Measurements from ENCODE around the gene SNRNP35.
"Not testable (repeated sequence)": the region's sequence is repeated elsewhere in the genome, so short reads cannot be mapped to it uniquely, and the experiment has no call there.

SNRNP35 gene

DNA sequence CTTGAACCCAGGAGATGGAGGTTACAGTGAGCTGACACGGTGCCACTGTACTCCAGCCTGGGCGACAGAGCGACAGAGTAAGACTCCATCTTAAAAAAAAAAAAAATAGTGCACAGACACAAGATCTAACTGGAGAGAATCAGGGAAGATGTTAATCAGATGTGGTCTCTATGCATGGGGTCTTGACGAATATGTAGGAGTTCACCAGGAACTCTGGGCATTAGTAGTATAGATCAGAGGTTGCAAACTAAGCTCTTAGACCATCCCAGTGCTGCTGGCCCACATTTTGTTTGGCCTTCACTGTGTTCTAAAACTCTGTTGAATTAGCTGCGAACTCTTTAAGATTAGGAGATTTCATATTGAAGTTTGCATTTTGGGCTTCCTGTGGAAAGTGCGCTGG lies 31.6 kb downstream of the SNRNP35 start:
- DNase-seq (ENCODE audit: low read depth), result no peak

DNA sequence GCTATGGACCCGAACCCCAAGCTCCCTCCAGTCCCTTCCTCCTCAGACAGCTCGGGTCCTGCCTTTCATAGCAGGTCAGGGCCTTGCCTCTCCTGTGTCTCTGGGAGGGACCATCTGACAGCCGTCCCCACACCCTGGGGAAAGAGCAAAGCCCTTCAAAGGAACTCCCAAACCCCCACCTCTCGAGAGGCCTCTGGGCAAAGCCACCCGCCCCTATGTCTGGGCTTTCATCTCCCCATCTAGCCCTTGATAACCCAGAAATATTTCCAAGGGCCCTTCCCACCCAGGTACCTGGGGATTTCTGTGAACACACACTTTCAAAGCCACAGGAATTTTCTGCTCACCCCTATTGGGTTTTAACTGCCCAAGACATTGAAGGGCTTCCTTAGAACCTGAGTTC lies 32.1 kb downstream of the SNRNP35 start:
- no peak for DNase-seq (ENCODE audit: low read depth)

DNA sequence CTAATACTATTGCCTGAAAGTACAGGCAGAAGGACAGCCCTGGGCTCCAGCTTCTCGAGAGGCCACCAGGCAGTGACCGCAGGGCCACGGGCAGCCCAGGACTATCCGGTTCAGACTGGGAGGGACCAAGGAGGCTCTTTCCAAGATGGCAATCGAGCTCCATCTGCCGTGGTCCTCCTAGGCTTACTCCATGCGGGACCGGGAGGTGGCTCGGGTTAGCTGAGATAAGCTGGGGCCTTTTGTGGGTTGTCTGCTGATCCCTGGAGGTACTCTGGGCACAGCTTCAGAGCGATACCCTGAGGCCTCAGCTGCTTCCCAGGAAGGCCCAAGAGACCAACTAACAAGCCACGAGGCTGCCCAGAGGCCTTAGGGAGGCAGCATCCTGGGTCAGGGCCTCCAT lies 33.1 kb downstream of the SNRNP35 start:
- DNase-seq (ENCODE audit: low read depth), result no peak

DNA sequence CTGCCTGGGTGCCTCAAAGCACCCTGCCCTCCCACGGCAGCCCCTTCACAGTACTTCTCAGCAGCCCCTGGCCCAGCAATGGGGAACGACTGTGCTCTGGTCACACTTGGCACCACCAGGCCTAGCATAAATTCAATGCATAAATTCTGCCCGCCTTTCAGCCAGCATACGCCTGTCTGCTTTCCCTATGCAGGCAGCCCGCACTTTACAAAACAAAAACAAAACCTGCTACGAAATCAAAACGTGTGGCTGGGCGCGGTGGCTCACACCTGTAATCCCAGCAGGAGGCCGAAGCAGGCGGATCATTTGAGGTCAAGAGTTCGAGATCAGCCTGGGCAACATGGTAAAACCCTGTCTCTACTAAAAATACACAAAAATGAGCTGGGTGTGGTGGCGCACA lies 33.5 kb downstream of the SNRNP35 start:
- no peak for DNase-seq (ENCODE audit: low read depth)

DNA sequence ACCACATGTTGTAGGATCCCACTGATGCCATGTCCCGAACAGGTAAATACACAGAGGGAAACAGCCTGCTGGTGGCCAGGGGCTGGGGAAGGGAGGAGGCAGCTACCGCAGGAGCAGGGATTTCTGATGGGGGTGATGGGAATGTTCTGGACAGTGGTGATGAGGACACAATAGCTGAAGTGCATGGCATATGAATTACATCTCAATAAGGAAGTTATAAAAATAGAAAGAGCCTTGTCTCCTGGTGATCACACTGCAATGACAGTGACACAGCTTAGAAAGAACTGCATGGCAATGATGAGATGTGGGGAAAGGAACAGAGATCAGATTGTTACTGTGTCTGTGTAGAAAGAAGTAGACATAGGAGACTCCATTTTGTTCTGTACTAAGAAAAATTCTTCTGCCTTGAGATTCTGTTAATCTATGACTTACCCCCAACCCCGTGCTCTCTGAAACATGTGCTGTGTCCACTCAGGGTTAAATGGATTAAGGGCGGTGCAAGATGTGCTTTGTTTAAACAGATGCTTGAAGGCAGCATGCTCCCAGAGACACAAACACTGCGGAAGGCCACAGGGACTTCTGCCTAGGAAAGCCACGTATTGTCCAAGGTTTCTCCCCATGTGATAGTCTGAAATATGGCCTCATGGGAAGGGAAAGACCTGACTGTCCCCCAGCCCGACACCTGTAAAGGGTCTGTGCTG lies 34.5 kb downstream of the SNRNP35 start:
- DNase-seq (ENCODE audit: low read depth), result not testable (repeated sequence)

DNA sequence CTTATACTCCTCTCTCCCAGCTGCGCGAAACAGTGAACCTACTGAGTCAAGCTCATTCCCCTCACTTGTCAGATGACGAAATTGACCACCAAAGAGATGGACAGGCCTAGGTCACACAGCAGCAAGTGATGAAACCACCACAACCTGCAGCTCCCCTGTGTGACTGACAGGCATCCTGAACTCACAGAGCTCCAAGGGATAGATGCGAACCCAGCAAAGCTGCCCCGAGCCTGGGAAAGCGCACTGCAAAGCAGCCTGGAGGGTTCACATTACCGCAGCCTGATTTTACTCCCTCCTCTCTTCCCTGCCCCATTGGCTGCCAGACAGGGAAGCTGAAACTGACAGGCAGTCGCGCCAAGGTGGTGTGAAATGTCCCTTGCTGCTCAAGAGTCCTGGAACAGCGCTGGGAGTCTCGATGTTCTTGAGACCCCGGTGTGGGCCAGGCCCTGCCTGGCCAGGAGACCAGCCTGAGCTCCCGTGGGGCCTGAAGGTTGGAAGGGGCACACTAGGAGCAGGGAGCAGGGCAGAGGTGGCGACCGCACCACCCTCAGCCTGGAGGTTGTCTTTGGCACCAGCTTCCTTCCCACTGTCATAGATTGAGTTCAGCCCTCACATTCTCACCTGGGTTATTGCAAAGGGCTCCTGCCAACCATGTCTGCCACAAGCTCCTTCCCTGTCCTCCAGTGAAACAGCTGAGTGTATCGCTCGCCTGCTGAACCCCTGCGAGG lies 36.3 kb downstream of the SNRNP35 start:
- DNase-seq (ENCODE audit: low read depth), result no peak

DNA sequence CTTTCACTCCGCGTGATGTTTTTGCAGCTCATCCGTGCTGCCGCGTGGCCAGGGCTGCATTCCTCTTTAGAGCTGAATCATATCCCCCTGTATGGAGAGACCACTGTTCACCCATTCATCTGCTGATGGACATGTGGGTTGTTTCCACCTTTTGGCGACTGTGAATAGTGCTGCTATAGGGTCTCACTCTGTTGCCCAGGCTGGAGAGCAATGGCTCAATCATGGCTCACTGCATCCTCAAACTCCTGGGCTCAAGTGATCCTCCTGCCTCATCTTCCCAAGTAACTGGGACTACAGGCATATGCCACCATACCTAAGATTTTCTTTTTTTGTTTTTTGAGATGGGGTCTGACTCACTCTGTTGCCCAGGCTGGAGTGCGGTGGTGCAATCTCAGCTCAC lies 39.1 kb downstream of the SNRNP35 start:
- no peak for DNase-seq (ENCODE audit: low read depth)

DNA sequence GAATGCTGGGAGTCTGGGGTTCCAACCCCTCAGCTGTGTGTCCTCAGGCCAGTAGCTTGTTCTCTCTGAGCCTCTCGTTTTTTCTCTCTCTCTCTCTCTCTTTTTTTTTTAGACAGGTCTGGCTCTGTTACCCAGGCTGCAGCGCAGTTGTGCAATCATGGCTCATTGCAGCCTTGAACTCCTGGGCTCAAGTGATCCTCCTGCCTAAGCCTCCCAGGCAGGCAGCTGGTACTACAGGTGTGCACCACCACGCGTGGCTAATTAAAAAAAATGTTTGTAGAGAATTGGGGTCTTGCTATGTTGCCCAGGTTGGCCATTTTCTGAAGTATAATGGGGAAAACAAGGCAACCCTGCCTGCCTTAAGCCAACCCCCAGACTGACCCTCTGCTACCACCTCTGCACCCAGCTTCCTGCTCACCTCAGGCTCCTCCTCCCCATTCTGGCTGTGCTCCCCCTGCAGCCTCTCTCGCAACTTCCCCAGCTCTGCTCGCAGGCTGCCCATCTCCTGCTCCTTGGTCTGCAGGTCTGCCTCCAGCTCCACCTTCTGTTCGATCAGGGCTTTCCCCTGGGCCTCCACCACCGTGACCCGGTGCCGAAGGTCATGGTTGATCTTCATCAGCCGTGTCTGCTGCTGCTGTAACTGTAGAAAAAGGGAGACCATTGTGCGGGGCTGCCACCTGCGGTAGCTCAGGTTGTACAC lies 40.3 kb downstream of the SNRNP35 start:
- no peak for DNase-seq (ENCODE audit: low read depth)

DNA sequence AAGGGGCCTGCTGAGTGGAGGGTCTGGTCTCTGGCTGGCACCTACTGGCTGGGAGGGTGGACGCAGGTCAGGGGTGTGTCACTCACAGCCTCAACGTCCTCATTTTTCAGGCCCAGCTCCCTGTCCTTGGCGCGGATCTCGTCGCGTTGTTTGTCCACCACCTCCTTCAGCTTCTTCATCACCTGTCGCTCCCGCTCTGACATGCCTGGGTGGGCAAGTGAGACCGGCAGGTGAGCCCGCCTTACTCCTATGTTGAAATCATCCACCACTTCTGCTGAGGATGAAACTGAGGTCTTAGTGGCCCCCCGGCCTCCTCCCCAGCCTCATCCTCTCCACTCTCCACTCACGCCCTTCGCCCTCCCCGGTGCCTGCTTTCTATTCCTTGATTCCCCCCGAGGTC lies 41.4 kb downstream of the SNRNP35 start:
- no peak for DNase-seq (ENCODE audit: low read depth)

DNA sequence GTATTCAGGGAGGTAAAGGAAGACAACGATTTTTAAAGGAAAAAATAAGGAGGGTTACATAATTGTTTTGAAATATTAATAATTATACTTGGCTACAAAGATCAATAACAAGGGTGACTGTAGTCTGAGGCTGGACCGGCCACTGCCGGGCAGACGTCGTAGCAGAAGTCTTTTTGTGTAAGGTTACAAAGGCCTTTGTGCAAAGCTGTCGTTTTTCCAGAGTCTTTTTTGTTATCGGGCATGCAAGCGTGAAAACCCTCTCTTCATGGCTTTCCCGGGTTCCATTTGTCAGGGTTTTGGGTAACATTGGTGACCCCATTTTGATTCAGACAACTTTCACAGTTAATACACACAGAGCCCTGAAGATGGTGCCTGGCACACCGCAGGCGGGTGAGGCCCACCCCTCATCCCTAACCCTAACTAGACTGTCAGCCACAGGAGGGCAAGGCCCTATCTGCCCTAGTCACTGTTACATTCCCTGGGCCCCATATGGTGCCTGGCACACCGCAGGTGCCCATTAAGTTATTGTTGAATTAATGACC lies 44.3 kb downstream of the SNRNP35 start:
- no peak for DNase-seq (ENCODE audit: low read depth)

DNA sequence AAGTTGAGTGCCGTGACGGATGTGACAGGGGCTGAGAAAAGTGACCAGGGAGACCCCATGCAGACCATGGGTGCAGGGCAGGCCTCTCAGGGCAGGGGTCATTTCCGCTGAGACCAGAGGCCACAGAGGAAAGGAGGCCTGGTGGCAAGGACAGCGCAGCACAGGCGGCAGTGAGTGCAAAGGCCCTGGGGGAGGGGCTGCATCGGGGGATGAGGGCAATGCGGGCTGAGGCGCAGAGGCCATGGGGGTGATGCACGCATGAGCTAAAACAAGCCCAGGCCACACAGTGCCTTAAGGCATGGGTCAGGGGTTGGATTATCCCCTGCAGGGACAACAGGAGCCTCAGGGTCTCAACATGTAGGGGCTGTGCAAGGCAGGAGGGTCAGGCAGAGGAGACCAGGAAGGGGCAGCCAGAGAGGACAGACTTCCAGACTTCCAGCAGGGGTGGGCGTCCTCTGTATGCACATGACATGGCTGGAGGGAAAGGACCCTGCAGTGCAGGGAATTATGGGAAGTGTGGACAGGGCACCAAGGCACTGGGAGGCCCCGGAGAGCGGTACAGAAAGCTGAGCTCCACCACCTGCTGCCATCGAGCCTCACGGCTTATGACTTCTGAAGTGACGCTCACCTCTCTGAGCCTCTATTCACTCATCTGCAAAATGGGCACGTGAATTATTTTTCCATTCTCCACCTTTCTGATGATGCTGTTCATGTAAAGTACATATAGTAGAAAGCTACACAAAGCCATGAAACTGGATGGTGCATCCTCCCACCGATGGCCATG lies 48.3 kb downstream of the SNRNP35 start:
- DNase-seq (ENCODE audit: low read depth), result no peak

DNA sequence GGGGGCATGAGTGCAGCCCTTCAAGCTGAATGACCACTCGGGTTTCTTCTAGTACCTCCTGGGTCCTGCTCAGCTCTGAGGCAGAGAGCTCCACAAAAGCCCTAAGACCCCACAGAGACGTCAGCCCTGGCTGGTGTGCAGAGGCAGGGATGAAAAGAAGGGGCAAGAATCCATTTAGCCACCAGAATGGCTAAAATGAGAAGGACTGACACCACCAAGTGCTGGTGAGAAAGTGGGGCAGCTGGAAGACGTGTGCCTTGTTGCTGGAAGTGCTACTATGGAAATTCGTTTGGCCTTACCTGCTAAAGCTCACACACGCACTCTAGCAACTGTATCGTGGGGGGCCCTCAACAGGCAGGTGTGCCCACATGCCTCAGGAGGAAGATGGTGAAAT lies 48.9 kb downstream of the SNRNP35 start:
- no peak for DNase-seq (ENCODE audit: low read depth)

DNA sequence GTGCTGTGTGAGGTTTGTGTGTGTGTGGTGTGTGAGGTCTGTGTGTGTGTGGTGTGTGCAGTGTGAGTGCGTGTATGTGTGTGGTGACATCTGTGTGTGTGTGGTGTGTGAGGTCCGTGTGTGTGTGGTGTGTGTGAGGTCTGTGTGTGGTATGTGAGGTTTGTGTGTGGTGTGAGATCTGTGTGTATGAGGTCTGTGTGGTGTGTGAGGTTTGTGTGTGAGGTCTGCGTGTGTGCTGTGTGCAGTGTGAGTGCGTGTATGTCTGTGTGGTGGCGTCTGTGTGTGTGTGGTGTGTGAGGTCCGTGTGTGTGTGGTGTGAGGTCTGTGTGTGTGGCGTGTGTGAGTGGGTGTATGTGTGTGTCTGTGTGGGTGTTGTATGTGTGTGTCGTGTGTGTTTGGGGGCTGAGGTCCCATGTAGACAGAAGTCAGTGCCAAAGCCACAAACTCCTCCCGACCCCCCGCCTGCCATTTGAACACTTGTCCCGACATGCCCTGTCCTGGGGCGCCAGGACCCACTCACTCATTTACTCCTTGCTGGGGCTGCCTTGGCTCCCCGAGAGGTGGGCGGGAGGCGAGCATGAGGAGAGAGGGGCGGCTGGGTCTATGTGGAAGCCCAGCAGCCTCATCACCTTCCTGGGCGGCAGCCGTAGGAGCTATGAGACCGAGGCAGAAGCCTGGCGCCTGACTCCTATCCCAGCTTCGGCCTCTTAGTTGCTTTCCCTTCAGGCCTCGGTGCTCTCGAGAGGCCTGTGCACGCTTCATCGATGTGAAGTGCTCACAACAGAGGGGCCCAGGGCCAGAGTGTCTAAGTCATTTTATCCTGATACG lies 55.1 kb downstream of the SNRNP35 start:
- DNase-seq (ENCODE audit: low read depth), result no peak

DNA sequence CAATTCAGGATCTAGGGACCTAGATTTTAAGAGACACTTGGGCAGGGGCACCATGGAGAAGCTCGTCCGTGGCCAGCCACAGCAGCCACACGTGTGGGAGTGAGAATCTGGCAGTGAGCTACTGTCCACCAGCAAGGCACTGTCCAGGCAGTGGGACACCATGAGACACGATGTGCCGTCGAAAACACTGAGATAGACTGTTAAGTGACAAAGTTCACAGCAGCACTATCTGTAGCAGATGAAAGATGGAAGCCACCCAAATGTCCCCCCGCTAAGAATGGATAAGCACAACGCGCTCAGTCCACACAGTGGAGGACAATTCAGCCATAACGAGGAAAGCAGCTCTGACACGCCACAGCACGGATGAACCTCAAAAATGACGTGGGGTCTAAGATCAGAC lies 55.9 kb downstream of the SNRNP35 start:
- no peak for DNase-seq (ENCODE audit: low read depth)

DNA sequence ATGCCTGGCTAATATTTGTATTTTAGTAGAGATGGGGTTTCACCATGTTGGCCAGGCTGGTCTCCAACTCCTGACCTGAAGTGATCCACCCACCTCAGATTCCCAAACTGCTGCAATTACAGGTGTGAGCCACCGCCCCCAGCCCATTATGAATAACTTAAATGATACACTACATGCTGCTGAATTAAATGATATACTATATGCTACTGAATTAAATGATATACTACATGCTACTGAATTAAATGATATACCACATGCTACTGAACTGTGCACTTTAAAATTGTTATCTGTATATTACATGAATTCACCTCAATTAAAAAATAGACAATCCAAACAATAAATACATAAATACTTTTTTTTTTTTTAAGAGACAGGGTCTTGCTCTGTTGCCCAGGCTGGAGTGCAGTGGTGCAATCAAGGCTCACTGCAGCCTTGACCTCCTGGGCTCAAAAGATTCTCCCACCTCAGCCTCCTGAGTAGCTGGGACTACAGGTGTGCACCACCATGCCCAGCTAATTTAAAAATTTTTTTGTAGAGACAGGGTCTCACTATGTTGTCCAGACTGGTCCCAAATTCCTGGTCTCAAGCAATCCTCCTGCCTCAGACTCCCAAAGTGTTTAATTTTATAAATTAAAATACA lies 56.8 kb downstream of the SNRNP35 start:
- DNase-seq (ENCODE audit: low read depth), result not testable (repeated sequence)

DNA sequence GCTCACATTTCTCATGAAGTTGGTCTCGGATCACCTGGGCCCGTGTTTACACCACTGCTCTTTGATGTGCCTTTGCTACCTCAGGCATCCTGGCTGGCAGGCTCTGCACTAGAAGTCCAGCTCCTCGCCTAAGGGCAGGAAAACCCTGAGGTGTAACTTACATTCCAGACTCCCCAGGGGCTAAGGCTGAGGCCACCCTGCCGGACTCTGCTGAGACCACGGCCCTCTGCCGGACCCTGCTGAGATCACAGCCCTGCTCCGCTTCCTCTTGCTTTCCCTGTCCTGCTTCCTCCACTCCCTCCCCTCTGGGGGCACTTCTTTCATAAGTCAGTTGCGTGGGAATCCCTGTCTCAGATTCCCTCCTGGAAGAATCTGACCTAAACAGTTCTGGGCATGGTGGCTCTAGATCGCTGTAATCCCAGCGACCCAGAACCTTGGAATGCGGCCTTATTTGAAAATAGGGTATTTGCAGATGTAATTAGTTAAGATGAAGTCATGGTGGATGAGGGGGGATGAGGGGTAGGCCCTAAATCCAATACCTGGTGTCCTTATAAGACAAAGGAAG lies 58.4 kb downstream of the SNRNP35 start:
- DNase-seq (ENCODE audit: low read depth), result no peak
